Body of pancreas (tissue), 4 donors: ENCODE data around the gene WBP2NL.

Experiments used
- CTCF ChIP-seq, 7 experiments: fragments of 450-650 bp in 4 of 7; fragments of 200-600 bp in 3 of 7; sonication (generic) in 3 of 7; IDR thresholded peaks; one replicate each; pipeline ENCODE4 v1.5.1; 2016 to 2019; ENCODE audit warnings: antibody characterized with exemption in 7 of 7
- POLR2A ChIP-seq, 3 donors: fragments of 450-650 bp; IDR thresholded peaks; one replicate each; pipeline ENCODE4 v1.6.1; 2016; ENCODE audit warnings: antibody characterized with exemption in 3 of 3, mild to moderate bottlenecking in 2 of 3

DNA sequence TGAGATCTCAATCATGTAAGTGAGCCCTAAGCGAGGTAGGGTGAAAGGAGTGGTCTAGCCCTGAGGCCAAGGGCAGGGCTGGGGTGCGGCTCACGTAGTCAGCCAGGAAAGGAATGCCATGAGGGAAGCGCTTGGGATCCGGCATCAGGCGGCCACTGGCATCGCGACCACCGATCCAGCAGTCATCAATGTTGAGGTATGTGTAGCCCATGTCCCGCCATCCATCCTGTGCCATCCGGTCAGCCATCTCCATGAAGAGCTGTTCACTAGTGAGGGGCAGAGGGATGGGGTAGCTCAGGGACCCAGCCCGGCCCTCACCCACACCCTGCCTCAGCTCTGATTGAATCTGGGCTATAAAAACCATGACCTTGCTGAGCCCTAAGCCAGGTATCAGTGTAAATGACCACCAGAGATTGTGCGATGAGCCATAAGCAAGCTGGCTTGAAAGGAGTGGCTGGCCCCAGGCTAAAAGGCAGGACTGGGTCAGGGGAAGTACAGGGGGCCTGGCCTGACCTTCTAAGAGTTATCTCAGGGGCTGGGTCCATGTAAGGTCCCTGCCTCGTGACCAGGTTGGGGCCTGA lies 69.2 kb downstream of the WBP2NL start:
- TF ChIP-seq CTCF (IDR thresholded peaks at IDR 0.05) (no peak), POLR2A (IDR thresholded peaks at IDR 0.05) (no peak)
